ENCODE data around the gene TSEN2. TPM values are rescaled to one million over a fixed set of nuclear protein-coding genes. Genes with fewer than 3 reads are reported as not detected.

The TSEN2 gene
- total RNA-seq, 1 donor from 2014 or later: 33.3 TPM

- TF ChIP-seq CTCF (IDR thresholded peaks at IDR 0.05; ENCODE audit: unreplicated experiment): no peak
- no peaks in the 10 kb centered on the region for H3K9me3 Mint-ChIP-seq (ENCODE audit: low read depth)
- no peaks in the 10 kb centered on the region for H3K4me1 Mint-ChIP-seq (ENCODE audit: low read depth)
- H3K27ac Mint-ChIP-seq: peak overlapping the region; percentile 89
- DNase-seq (ENCODE audit: low spot score, unreplicated experiment): no peak
- H3K36me3 Mint-ChIP-seq (ENCODE audit: insufficient read depth): peaks cover 19% of the 10 kb centered on the region
- no peaks in the 10 kb centered on the region for H3K27me3 Mint-ChIP-seq
- H3K4me3 Mint-ChIP-seq (ENCODE audit: low read depth): no peak overlapping the region
These were observed 95.2 kb downstream of the TSEN2 start for GRCh38 chr3:12579456-12579855.

GRCh38 chr3:12579905-12580304 lies 95.6 kb downstream of the TSEN2 start:
- Mint-ChIP-seq H3K4me1 (ENCODE audit: low read depth) (no peaks in the 10 kb centered on the region), H3K4me3 (ENCODE audit: low read depth) (no peak overlapping the region), H3K27me3 (no peaks in the 10 kb centered on the region), H3K36me3 (ENCODE audit: insufficient read depth) (peaks cover 22% of the 10 kb centered on the region), H3K27ac (peak overlapping the region; percentile 89), H3K9me3 (ENCODE audit: low read depth) (no peaks in the 10 kb centered on the region)
- no peak for TF ChIP-seq CTCF (IDR thresholded peaks at IDR 0.05; ENCODE audit: unreplicated experiment)
- DNase-seq (ENCODE audit: low spot score, unreplicated experiment): no peak

GRCh38 chr3:12582730-12583129 lies 98.5 kb downstream of the TSEN2 start:
- TF ChIP-seq CTCF (IDR thresholded peaks at IDR 0.05; ENCODE audit: unreplicated experiment): no peak
- Mint-ChIP-seq H3K4me3 (ENCODE audit: low read depth) (no peak overlapping the region), H3K27me3 (no peaks in the 10 kb centered on the region), H3K36me3 (ENCODE audit: insufficient read depth) (peaks cover 22% of the 10 kb centered on the region), H3K9me3 (ENCODE audit: low read depth) (no peaks in the 10 kb centered on the region), H3K27ac (peak overlapping the region; percentile 9), H3K4me1 (ENCODE audit: low read depth) (no peaks in the 10 kb centered on the region)
- DNase-seq (ENCODE audit: low spot score, unreplicated experiment): no peak

Other genes starting within 250 kb of the TSEN2 start
- gene PPARG, start 195.4 kb upstream of the TSEN2 start, total RNA-seq: 17.1 and 17.5 TPM in 2 replicates
- gene MKRN2OS, start 61.0 kb downstream of the TSEN2 start, total RNA-seq: 1.7 and 2.0 TPM in 2 replicates
- gene MKRN2, start 72.6 kb downstream of the TSEN2 start, total RNA-seq: 23.4 and 23.9 TPM in 2 replicates
- 135 and 139 TPM in 2 replicates for gene RAF1, start 179.6 kb downstream of the TSEN2 start, total RNA-seq